Fibroblast of lung (primary cell): ENCODE measurements around the gene HTT.

ENCODE experiments used
- EZH2 ChIP-seq: IDR thresholded peaks from 2 replicates; pipeline ENCODE4 v1.5.1; 2012; ENCODE audit warnings: low read length, control low read depth, mild to moderate bottlenecking; ENCODE audit errors: missing control alignments
- TF ChIP-seq, protein P1 (sequence below), 2 donors: IDR thresholded peaks in 1 of 2; conservative IDR thresholded peaks in 1 of 2; 1 replicate in 1 of 2; 2 replicates in 1 of 2; pipeline ENCODE4 v1.5.1; 2011 to 2012; ENCODE audit warnings: low read length in 2 of 2, control low read depth in 1 of 2, inconsistent platforms in 1 of 2, low read depth in 1 of 2, mild to moderate bottlenecking in 1 of 2

- TF ChIP-seq EZH2, result no peak
- TF ChIP-seq, protein P1, sequence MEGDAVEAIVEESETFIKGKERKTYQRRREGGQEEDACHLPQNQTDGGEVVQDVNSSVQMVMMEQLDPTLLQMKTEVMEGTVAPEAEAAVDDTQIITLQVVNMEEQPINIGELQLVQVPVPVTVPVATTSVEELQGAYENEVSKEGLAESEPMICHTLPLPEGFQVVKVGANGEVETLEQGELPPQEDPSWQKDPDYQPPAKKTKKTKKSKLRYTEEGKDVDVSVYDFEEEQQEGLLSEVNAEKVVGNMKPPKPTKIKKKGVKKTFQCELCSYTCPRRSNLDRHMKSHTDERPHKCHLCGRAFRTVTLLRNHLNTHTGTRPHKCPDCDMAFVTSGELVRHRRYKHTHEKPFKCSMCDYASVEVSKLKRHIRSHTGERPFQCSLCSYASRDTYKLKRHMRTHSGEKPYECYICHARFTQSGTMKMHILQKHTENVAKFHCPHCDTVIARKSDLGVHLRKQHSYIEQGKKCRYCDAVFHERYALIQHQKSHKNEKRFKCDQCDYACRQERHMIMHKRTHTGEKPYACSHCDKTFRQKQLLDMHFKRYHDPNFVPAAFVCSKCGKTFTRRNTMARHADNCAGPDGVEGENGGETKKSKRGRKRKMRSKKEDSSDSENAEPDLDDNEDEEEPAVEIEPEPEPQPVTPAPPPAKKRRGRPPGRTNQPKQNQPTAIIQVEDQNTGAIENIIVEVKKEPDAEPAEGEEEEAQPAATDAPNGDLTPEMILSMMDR (conservative IDR thresholded peaks at IDR 0.05 in 1 of 2, IDR thresholded peaks at IDR 0.05 in 1 of 2; ENCODE audit: low read depth in 1 of 2, low read length in 2 of 2), result no peak
Measured at GRCh38 chr4:3225071-3225850, 150.8 kb downstream of the HTT start.
